HG02973 (cell line): ENCODE measurements around the gene ZCCHC3.
"Not testable (repeated sequence)": the region's sequence is repeated elsewhere in the genome, so short reads cannot be mapped to it uniquely, and the experiment has no call there.

Experiments
- ATAC-seq: cut with Tn5 transposase; IDR thresholded peaks from one replicate; pipeline ENCODE4 v1.9.1; 2021; ENCODE audit warnings: moderate library complexity; ENCODE audit not compliant: unreplicated experiment

ZCCHC3 gene

GRCh38 chr20:297098-297924 is at the start of gene ZCCHC3:
TSS of gene ZCCHC3 (plus strand) at chr20:297570. CDS start at chr20:297587, 17 bp downstream.
- peak; percentile 70 for ATAC-seq

- no peak for ATAC-seq
Observed at GRCh38 chr20:251354-251753, 46.0 kb upstream of the ZCCHC3 start.

GRCh38 chr20:252801-253200 is 44.6 kb upstream of the ZCCHC3 start:
- no peak for ATAC-seq

GRCh38 chr20:253447-253846 is 43.9 kb upstream of the ZCCHC3 start:
- ATAC-seq: not testable (repeated sequence)

- no peak for ATAC-seq
Observed at GRCh38 chr20:257419-257818, 40.0 kb upstream of the ZCCHC3 start, which contains the start of gene DEFB132. TSS of gene DEFB132 (plus strand) at chr20:257724. CDS start at chr20:257779, 55 bp downstream.

- ATAC-seq: no peak
Observed at GRCh38 chr20:258269-258858, 39.0 kb upstream of the ZCCHC3 start.

GRCh38 chr20:258963-259362 is 38.4 kb upstream of the ZCCHC3 start:
- ATAC-seq: no peak

GRCh38 chr20:259981-260380 is 37.4 kb upstream of the ZCCHC3 start:
- no peak for ATAC-seq

GRCh38 chr20:263701-264100 is 33.7 kb upstream of the ZCCHC3 start:
- ATAC-seq: no peak

- peak; percentile 83 for ATAC-seq
Observed at GRCh38 chr20:266596-267562, 30.5 kb upstream of the ZCCHC3 start.

- no peak for ATAC-seq
Observed at GRCh38 chr20:270517-270916, 26.9 kb upstream of the ZCCHC3 start.

- no peak for ATAC-seq
Observed at GRCh38 chr20:271069-271468, 26.3 kb upstream of the ZCCHC3 start.

GRCh38 chr20:271528-271927 is 25.8 kb upstream of the ZCCHC3 start:
- ATAC-seq: no peak

- no peak for ATAC-seq
Observed at GRCh38 chr20:272718-273117, 24.7 kb upstream of the ZCCHC3 start.

GRCh38 chr20:273884-274283 is 23.5 kb upstream of the ZCCHC3 start:
- no peak for ATAC-seq

- no peak for ATAC-seq
Observed at GRCh38 chr20:275791-276190, 21.6 kb upstream of the ZCCHC3 start.

GRCh38 chr20:276620-277495 is 20.5 kb upstream of the ZCCHC3 start:
- ATAC-seq: no peak

GRCh38 chr20:277496-277781 is 19.9 kb upstream of the ZCCHC3 start:
- no peak for ATAC-seq

GRCh38 chr20:278181-278580 is 19.2 kb upstream of the ZCCHC3 start:
- ATAC-seq: no peak
